Esophagus (tissue), 2 donors: Measurements from ENCODE around the gene TEC. TPM values are rescaled to one million over a fixed set of nuclear protein-coding genes. Genes with fewer than 3 reads are reported as not detected.

ENCODE experiments used
- H3K27ac ChIP-seq, 2 donors: one replicate each; pipeline ENCODE4 v1.5.1; 2013; ENCODE audit warnings: low read depth in 2 of 2, mild to moderate bottlenecking in 2 of 2, inconsistent platforms in 1 of 2, low read length in 1 of 2, moderate library complexity in 1 of 2
- H3K27me3 ChIP-seq, 2 donors: one replicate each; pipeline ENCODE4 v1.6.1; 2013; ENCODE audit warnings: low read length in 2 of 2, control low read depth in 1 of 2, mild to moderate bottlenecking in 1 of 2; ENCODE audit not compliant: insufficient read depth in 2 of 2, control insufficient read depth in 1 of 2
- H3K36me3 ChIP-seq, 2 donors: one replicate each; pipeline ENCODE4 v1.6.1; 2013; ENCODE audit warnings: low read length in 1 of 2; ENCODE audit not compliant: control insufficient read depth in 2 of 2, insufficient read depth in 2 of 2
- H3K4me1 ChIP-seq, 2 donors: one replicate each; pipeline ENCODE4 v1.6.1; 2013; ENCODE audit warnings: low read length in 1 of 2; ENCODE audit not compliant: control insufficient read depth in 2 of 2, insufficient read depth in 2 of 2
- H3K4me3 ChIP-seq, 2 donors: one replicate each; pipeline ENCODE4 v1.5.1; 2013; ENCODE audit warnings: low read length in 2 of 2, mild to moderate bottlenecking in 2 of 2, low read depth in 1 of 2, moderate library complexity in 1 of 2
- H3K9me3 ChIP-seq, 2 donors: one replicate each; pipeline ENCODE4 v1.6.1; 2013; ENCODE audit warnings: mild to moderate bottlenecking in 2 of 2, low read depth in 1 of 2, low read length in 1 of 2, moderate library complexity in 1 of 2; ENCODE audit not compliant: control insufficient read depth in 2 of 2, insufficient read depth in 1 of 2
- WGBS, 2 donors: extraction: QIAGEN DNeasy Blood & Tissue Kit; methylation state at CpG; one replicate each; pipeline ENCODE4 v1.1.7; 2013; 5-methylcytosine and 5-hydroxymethylcytosine counted together
- polyA plus RNA-seq, 2 donors: library from polyadenylated mRNA; stranded (reverse); fragments of 200-250 nt; gene quantifications; one replicate each; pipeline ENCODE4 v1.2.3, GENCODE V29; 2013
- donor health status: healthy with polysubstance abuse.
- donor health status: Bipolar disorder and iron deficiency.

The TEC gene
- polyA plus RNA-seq, 2 donors, result 5.0 to 5.3 TPM

DNA sequence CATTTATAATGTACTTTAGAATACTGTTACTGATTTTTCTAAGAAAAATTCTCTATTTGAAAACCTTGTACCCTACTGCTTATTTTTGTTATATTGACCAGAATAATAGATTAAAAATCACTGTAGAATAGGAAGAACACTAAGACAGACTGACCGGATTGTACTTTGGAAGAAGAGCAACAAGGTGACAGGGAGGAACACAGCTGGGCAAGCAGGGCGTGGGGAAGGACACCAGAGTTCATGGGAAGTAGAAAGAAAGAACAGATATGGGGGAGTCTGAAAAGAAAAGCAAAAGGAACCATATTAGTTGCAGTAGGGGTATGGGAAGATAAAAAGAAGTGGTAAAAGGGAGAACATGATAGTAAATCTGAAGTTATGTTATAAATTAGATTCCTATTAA is 174.2 kb downstream of the TEC start:
- Histone ChIP-seq H3K36me3 (no peaks in the 10 kb centered on the region), H3K9me3 (no peaks in the 10 kb centered on the region), H3K27me3 (no peaks in the 10 kb centered on the region), H3K4me1 (no peaks in the 10 kb centered on the region), H3K4me3 (no peak overlapping the region), H3K27ac (no peak overlapping the region)
- WGBS, 2 donors, result 76 to 78% methylated on average over 2 of the region's 2 CpGs

DNA sequence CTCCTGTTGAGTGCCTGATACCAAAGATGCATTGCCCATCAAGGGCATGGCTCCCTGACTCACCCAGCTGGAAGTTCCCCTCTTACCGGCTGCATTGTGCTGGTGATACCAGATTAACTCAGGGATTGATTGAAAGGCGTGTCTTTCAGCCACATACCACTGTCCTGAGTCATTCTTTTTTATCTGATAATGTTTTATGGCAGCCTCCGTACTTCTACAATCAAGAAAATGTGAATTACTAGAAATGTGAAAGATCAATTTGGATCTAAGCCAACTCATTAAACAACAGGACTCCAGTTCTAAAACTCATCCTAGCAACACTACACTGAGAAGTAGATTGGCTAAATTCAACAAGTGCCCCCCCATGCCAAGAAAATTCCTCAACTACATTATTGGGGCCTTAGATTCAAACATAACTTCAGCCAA is 175.6 kb downstream of the TEC start:
- Histone ChIP-seq H3K4me3 (no peak overlapping the region), H3K9me3 (no peaks in the 10 kb centered on the region), H3K27ac (no peak overlapping the region), H3K4me1 (no peaks in the 10 kb centered on the region), H3K27me3 (no peaks in the 10 kb centered on the region), H3K36me3 (no peaks in the 10 kb centered on the region)
- WGBS, 2 donors, result 32 to 43% methylated on average over 3 of the region's 3 CpGs

DNA sequence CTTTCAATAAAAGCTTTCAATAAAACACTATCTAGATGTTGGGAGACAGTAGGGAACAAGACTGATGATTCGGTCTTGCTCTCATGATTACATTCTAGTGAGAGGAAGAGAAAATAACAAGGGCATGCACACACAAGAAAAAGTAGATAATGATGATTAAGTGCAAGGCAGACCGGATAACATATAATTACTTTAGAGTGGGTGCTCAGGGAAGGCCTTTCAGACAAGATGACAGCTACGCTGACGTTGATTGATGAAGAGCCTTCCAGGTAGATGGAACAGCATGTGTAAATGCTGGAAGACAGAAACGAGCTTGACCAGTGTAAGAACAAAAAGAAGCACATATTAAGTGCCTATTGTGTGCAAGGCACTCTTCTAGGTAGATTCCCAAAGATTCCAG is 179.0 kb downstream of the TEC start:
- Histone ChIP-seq H3K4me3 (no peak overlapping the region), H3K27ac (no peak overlapping the region), H3K4me1 (no peaks in the 10 kb centered on the region), H3K36me3 (no peaks in the 10 kb centered on the region), H3K27me3 (no peaks in the 10 kb centered on the region), H3K9me3 (no peaks in the 10 kb centered on the region)
- WGBS, 2 donors, result 61 to 70% methylated on average over 5 of the region's 5 CpGs

- Histone ChIP-seq H3K4me1 (no peaks in the 10 kb centered on the region), H3K9me3 (no peaks in the 10 kb centered on the region), H3K27ac (peak overlapping the region in 1 of 2 donors; percentile 16), H3K4me3 (no peak overlapping the region), H3K27me3 (no peaks in the 10 kb centered on the region), H3K36me3 (no peaks in the 10 kb centered on the region)
- 64 to 65% methylated on average over 8 of the region's 8 CpGs for WGBS, 2 donors
Measured at GRCh38 chr4:48085821-48086589, 183.6 kb downstream of the TEC start.

Other genes with a start within 250 kb of the TEC start
- 1 to 10 TPM in 1 of 2 donors, under 1 TPM in 1; 0.61 to 2.3 TPM for gene TXK, start 135.6 kb downstream of the TEC start, polyA plus RNA-seq
- 10 to 100 TPM; 17.9 to 41.5 TPM for gene SLAIN2, start 71.7 kb upstream of the TEC start, polyA plus RNA-seq
- under 1 TPM; 0.07 to 0.14 TPM for gene SLC10A4, start 213.5 kb upstream of the TEC start, polyA plus RNA-seq
- not detected for gene ZAR1, start 220.4 kb upstream of the TEC start, polyA plus RNA-seq